Duodenal mucosa (tissue), 2 donors: ENCODE measurements around the gene KLF13.

Experiments used
- H3K27ac ChIP-seq: one replicate; pipeline ENCODE4 v1.7.0; 2013; ENCODE audit warnings: low read depth, low read length
- H3K27me3 ChIP-seq, 2 donors: one replicate each; pipeline ENCODE4 v1.7.0; 2013; ENCODE audit warnings: low read length in 2 of 2, control low read depth in 1 of 2; ENCODE audit not compliant: insufficient read depth in 2 of 2, control insufficient read depth in 1 of 2
- H3K36me3 ChIP-seq, 2 donors: one replicate each; pipeline ENCODE4 v1.7.0; 2013; ENCODE audit warnings: low read length in 2 of 2, control low read depth in 1 of 2; ENCODE audit not compliant: insufficient read depth in 2 of 2, control insufficient read depth in 1 of 2
- H3K4me1 ChIP-seq, 2 donors: one replicate each; pipeline ENCODE4 v1.7.0; 2013; ENCODE audit warnings: low read length in 2 of 2, control low read depth in 1 of 2; ENCODE audit not compliant: insufficient read depth in 2 of 2, control insufficient read depth in 1 of 2
- H3K4me3 ChIP-seq, 2 donors: one replicate each; pipeline ENCODE4 v1.7.0; 2013; ENCODE audit warnings: low read length in 2 of 2, low read depth in 1 of 2
- H3K9ac ChIP-seq, 2 donors: one replicate each; pipeline ENCODE4 v1.7.0; 2013; ENCODE audit warnings: low read length in 2 of 2, low read depth in 1 of 2
- H3K9me3 ChIP-seq, 2 donors: one replicate each; pipeline ENCODE4 v1.7.0; 2013; ENCODE audit warnings: low read length in 2 of 2, control low read depth in 1 of 2; ENCODE audit not compliant: control insufficient read depth in 1 of 2

Gene KLF13

GRCh38 chr15:31300208-31300661 lies 26.4 kb upstream of the KLF13 start:
- Histone ChIP-seq H3K27me3 (no peaks in the 10 kb centered on the region), H3K4me1 (peaks cover 19 to 37% of the 10 kb centered on the region in 2 donors), H3K9me3 (no peaks in the 10 kb centered on the region), H3K9ac (no peak overlapping the region), H3K36me3 (no peaks in the 10 kb centered on the region), H3K4me3 (no peak overlapping the region), H3K27ac (no peak overlapping the region)

GRCh38 chr15:31300981-31301672 lies 25.5 kb upstream of the KLF13 start:
- H3K4me1 ChIP-seq = peaks cover 19 to 36% of the 10 kb centered on the region in 2 donors
- no peaks in the 10 kb centered on the region for H3K27me3 ChIP-seq
- no peak overlapping the region for H3K27ac ChIP-seq
- no peak overlapping the region for H3K9ac ChIP-seq
- no peak overlapping the region for H3K4me3 ChIP-seq
- H3K36me3 ChIP-seq = no peaks in the 10 kb centered on the region
- no peaks in the 10 kb centered on the region for H3K9me3 ChIP-seq

- H3K4me1 ChIP-seq = peaks cover 14 to 31% of the 10 kb centered on the region in 2 donors
- no peaks in the 10 kb centered on the region for H3K27me3 ChIP-seq
- H3K9ac ChIP-seq = no peak overlapping the region
- no peaks in the 10 kb centered on the region for H3K36me3 ChIP-seq
- no peak overlapping the region for H3K27ac ChIP-seq
- no peaks in the 10 kb centered on the region for H3K9me3 ChIP-seq
- no peak overlapping the region for H3K4me3 ChIP-seq
These were observed 25.0 kb upstream of the KLF13 start for GRCh38 chr15:31301673-31301990.

GRCh38 chr15:31302029-31302657 lies 24.5 kb upstream of the KLF13 start:
- Histone ChIP-seq H3K4me3 (no peak overlapping the region), H3K27me3 (no peaks in the 10 kb centered on the region), H3K9ac (no peak overlapping the region), H3K4me1 (peaks cover 9 to 25% of the 10 kb centered on the region in 2 donors), H3K27ac (no peak overlapping the region), H3K9me3 (no peaks in the 10 kb centered on the region), H3K36me3 (no peaks in the 10 kb centered on the region)

GRCh38 chr15:31302778-31303725 lies 23.6 kb upstream of the KLF13 start:
- Histone ChIP-seq H3K4me3 (no peak overlapping the region), H3K9ac (no peak overlapping the region), H3K36me3 (no peaks in the 10 kb centered on the region), H3K4me1 (peaks cover 7 to 16% of the 10 kb centered on the region in 2 donors), H3K27ac (no peak overlapping the region), H3K27me3 (no peaks in the 10 kb centered on the region), H3K9me3 (no peaks in the 10 kb centered on the region)

GRCh38 chr15:31303726-31304648 lies 22.6 kb upstream of the KLF13 start:
- Histone ChIP-seq H3K9ac (no peak overlapping the region), H3K4me3 (no peak overlapping the region), H3K9me3 (no peaks in the 10 kb centered on the region), H3K4me1 (peaks cover 8 to 14% of the 10 kb centered on the region in 2 donors), H3K27ac (no peak overlapping the region), H3K36me3 (no peaks in the 10 kb centered on the region), H3K27me3 (no peaks in the 10 kb centered on the region)

- Histone ChIP-seq H3K4me3 (no peak overlapping the region), H3K36me3 (no peaks in the 10 kb centered on the region)
These were observed 21.8 kb upstream of the KLF13 start for GRCh38 chr15:31304751-31305365.

GRCh38 chr15:31305375-31305774 lies 21.3 kb upstream of the KLF13 start:
- Histone ChIP-seq H3K27ac (no peak overlapping the region), H3K4me3 (no peak overlapping the region), H3K9ac (no peak overlapping the region), H3K36me3 (no peaks in the 10 kb centered on the region), H3K9me3 (no peaks in the 10 kb centered on the region), H3K27me3 (no peaks in the 10 kb centered on the region), H3K4me1 (peaks cover 8 to 14% of the 10 kb centered on the region in 2 donors)

More at GRCh38 chr15:31304751-31305365, 21.8 kb upstream of the KLF13 start:
- H3K4me1 ChIP-seq = peaks cover 8 to 14% of the 10 kb centered on the region in 2 donors
- H3K9ac ChIP-seq = no peak overlapping the region
- H3K9me3 ChIP-seq = no peaks in the 10 kb centered on the region
- H3K27ac ChIP-seq = no peak overlapping the region
- no peaks in the 10 kb centered on the region for H3K27me3 ChIP-seq

- Histone ChIP-seq H3K27ac (no peak overlapping the region), H3K27me3 (no peaks in the 10 kb centered on the region), H3K4me1 (peaks cover 8 to 14% of the 10 kb centered on the region in 2 donors), H3K9me3 (no peaks in the 10 kb centered on the region), H3K4me3 (no peak overlapping the region), H3K36me3 (no peaks in the 10 kb centered on the region), H3K9ac (no peak overlapping the region)
These were observed 20.7 kb upstream of the KLF13 start for GRCh38 chr15:31305796-31306425.
